ENCODE data around the gene CTDSPL2. TPM values are rescaled to one million over a fixed set of nuclear protein-coding genes. Genes with fewer than 3 reads are reported as not detected.

The CTDSPL2 gene
- total RNA-seq, 4 donors from 2014 or later, result 35.2 to 52.2 (median 44.4) TPM

DNA sequence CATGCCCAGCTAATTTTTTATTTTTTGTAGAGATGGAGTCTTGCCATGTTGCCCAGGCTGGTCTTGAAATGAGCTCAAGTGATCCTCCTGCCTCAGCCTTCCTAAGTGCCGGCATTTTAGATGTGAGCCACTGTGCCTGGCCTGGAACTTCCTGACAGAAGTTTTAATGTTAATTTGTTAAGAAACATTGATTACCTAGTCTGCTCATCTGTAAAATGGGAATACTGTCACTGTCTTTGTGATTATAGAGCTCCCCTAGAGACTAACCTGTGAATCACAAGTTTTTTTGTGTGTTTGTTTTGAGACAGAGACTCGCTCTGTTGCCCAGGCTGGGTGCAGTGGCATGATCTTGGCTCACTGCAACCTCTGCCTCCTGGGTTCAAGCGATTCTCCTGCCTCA lies 105.3 kb downstream of the CTDSPL2 start:
- WGBS, 2 donors, result 92 to 99% methylated on average over 3 of the region's 3 CpGs
- H3K36me3 ChIP-seq, result peaks cover 0 to 21% (median 0%) of the 10 kb centered on the region in 3 donors
- H3K4me3 ChIP-seq, result no peak overlapping the region
- DNase-seq (ENCODE audit: low spot score in 2 of 2), result no peak
- no peaks in the 10 kb centered on the region for H3K27me3 ChIP-seq
- TF ChIP-seq EP300 (IDR thresholded peaks at IDR 0.05) (no peak), POLR2A (IDR thresholded peaks at IDR 0.05) (no peak)
- TF ChIP-seq, protein P1, sequence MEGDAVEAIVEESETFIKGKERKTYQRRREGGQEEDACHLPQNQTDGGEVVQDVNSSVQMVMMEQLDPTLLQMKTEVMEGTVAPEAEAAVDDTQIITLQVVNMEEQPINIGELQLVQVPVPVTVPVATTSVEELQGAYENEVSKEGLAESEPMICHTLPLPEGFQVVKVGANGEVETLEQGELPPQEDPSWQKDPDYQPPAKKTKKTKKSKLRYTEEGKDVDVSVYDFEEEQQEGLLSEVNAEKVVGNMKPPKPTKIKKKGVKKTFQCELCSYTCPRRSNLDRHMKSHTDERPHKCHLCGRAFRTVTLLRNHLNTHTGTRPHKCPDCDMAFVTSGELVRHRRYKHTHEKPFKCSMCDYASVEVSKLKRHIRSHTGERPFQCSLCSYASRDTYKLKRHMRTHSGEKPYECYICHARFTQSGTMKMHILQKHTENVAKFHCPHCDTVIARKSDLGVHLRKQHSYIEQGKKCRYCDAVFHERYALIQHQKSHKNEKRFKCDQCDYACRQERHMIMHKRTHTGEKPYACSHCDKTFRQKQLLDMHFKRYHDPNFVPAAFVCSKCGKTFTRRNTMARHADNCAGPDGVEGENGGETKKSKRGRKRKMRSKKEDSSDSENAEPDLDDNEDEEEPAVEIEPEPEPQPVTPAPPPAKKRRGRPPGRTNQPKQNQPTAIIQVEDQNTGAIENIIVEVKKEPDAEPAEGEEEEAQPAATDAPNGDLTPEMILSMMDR (IDR thresholded peaks at IDR 0.05), result no peak
- H3K4me1 ChIP-seq, result peaks cover 0 to 17% (median 3%) of the 10 kb centered on the region in 4 donors
- no peak overlapping the region for H3K27ac ChIP-seq
- H3K9me3 ChIP-seq, result no peaks in the 10 kb centered on the region

DNA sequence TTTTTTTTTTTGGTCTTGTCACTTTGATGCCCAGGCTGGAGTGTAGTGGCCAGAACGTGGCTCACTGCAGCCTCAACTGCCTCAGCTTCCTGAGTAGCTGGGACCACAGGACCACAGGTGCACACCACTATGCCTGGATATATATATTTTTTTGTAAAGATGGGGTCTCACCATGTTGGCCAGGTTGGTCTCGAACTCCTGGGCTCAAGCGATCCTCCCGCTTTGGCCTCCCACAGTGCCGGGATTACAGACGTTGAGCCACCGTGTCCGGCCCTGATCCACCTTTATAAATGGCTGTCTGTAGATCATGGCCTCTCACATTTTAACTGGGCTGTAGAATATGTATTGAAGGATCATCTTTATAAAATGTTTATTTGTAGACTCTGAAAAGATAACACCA lies 107.7 kb downstream of the CTDSPL2 start:
- H3K27me3 ChIP-seq, result no peaks in the 10 kb centered on the region
- peaks cover 0 to 28% (median 0%) of the 10 kb centered on the region in 3 donors for H3K36me3 ChIP-seq
- no peak overlapping the region for H3K27ac ChIP-seq
- TF ChIP-seq, protein P1 (IDR thresholded peaks at IDR 0.05), result no peak
- TF ChIP-seq EP300 (IDR thresholded peaks at IDR 0.05) (no peak), POLR2A (IDR thresholded peaks at IDR 0.05) (no peak)
- no peak overlapping the region for H3K4me3 ChIP-seq
- H3K9me3 ChIP-seq, result no peaks in the 10 kb centered on the region
- DNase-seq (ENCODE audit: low spot score in 2 of 2), result no peak
- WGBS, 2 donors, result 95% methylated on average over 8 of the region's 8 CpGs
- H3K4me1 ChIP-seq, result peaks cover 0 to 32% (median 16%) of the 10 kb centered on the region in 4 donors

DNA sequence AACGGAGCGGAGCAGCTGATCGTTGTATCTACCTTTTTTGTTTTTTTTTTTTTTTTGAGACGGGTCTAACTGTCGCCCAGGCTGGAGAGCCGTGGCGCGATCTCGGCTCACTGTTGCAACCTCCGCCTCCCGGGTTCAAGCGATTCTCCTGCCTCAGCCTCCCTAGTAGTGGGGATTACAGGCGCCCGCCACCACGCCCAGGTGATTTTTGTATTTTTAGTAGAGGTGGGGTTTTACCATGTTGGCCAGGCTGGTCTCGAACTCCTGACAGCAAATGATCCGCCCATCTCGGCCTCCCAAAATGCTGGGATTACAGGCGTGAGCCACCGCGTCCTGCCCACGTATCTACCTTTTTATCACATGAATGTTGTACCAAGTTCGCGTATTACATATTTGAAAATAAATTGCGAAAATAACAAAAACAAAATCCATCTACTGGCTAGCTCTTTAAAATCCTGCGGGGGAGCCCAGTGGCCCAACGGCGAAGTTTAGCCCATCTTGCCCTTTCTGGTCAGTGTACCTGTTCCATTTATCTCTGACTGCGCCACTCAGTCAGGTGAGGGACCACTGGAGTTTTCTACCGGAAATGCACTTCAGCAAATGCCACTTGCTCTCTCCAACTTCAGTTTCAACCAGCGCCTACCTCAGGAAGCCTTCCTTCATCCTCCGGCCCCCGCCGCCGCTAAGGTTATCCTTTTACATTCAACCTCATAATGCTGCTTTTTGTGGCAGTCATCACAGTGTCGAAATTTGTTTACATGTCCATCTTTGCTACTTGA lies 108.3 kb downstream of the CTDSPL2 start:
- H3K4me1 ChIP-seq, result peaks cover 0 to 36% (median 16%) of the 10 kb centered on the region in 4 donors
- DNase-seq (ENCODE audit: low spot score in 2 of 2), result peak in 1 of 2 donors; percentile 17
- 60 to 63% methylated on average over 36 of the region's 36 CpGs for WGBS, 2 donors
- H3K9me3 ChIP-seq, result no peaks in the 10 kb centered on the region
- no peaks in the 10 kb centered on the region for H3K27me3 ChIP-seq
- peaks cover 0 to 28% (median 0%) of the 10 kb centered on the region in 3 donors for H3K36me3 ChIP-seq
- no peak for TF ChIP-seq POLR2A (IDR thresholded peaks at IDR 0.05)
- TF ChIP-seq, protein P1 (IDR thresholded peaks at IDR 0.05), result no peak
- TF ChIP-seq EP300 (IDR thresholded peaks at IDR 0.05), result no peak
- H3K4me3 ChIP-seq, result peak overlapping the region; percentile 79 to 88 (median 84)
- H3K27ac ChIP-seq, result peak overlapping the region; percentile 92 to 98 (median 97)

DNA sequence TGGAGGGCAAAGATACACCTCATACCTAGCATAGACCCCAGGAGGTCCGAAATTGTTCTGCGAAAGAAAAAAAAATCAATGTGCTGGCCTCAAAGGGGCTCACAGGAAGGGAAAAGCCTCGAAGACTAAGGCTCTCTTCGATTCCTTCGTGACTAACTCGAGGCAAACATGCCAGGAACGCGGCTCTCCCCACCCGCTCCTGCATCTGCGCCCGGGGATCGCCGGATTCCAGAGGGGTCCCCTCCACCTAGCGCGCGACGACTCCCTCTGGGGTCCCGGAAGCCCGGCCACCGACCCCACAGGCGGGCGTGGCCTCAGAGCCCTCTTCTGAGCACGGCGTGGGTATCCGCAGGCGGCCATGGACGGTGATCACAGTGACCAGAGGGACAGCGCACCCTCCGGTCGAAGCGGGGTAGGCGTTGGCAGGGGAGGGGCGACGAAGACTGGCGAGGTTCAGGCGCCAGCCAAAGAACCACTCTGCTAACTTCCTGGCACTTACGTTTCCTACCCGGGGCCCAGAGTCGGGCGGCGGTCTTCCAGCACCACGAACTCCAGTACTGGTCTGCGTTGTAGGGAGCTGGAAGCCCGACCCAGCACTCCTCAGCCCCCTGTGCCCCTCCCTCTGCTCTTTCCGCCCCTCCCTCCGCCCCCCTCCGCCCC lies 109.0 kb downstream of the CTDSPL2 start:
- peaks cover 0 to 28% (median 0%) of the 10 kb centered on the region in 3 donors for H3K36me3 ChIP-seq
- TF ChIP-seq POLR2A (IDR thresholded peaks at IDR 0.05) (peak; percentile 55 to 66), EP300 (IDR thresholded peaks at IDR 0.05) (peak in 1 of 2 donors; percentile 85)
- TF ChIP-seq, protein P1 (IDR thresholded peaks at IDR 0.05), result peak; percentile 32 to 64 (median 60)
- H3K27me3 ChIP-seq, result no peaks in the 10 kb centered on the region
- DNase-seq (ENCODE audit: low spot score in 2 of 2), result peak; percentile 79
- peak overlapping the region; percentile 92 to 98 (median 97) for H3K27ac ChIP-seq
- peak overlapping the region; percentile 79 to 88 (median 84) for H3K4me3 ChIP-seq
- H3K9me3 ChIP-seq, result no peaks in the 10 kb centered on the region
- peaks cover 0 to 43% (median 21%) of the 10 kb centered on the region in 4 donors for H3K4me1 ChIP-seq
- WGBS, 2 donors, result 0 to 1% methylated on average over 19 to 34 of the region's 47 CpGs

Data from tibial nerve (tissue), 4 donors.